A673 (cell line): Measurements from ENCODE around the gene NKD1. TPM values are rescaled to one million over a fixed set of nuclear protein-coding genes. Genes with fewer than 3 reads are reported as not detected.

Experiments used
- BruUV-seq: library from RNA; stranded (reverse); fragments of 400-500 nt; replicated peaks from 2 replicates; lab custom pipeline; 2021; lab: Mats Ljungman, UMichigan
- CTCF ChIA-PET: fragments of 300-600 bp; sonication (Branson Sonifier 250); formaldehyde crosslinking; loops from one replicate; lab custom pipeline; 2022; ENCODE audit warnings: antibody characterized with exemption; lab: Charles Lee
- POLR2A ChIA-PET: fragments of 300-600 bp; sonication (Branson Sonifier 250); formaldehyde crosslinking; loops from one replicate; lab custom pipeline; 2022; ENCODE audit warnings: antibody characterized with exemption; ENCODE audit not compliant: low non-redundant PET; lab: Charles Lee
- DNase-seq: peaks from one replicate; pipeline ENCODE4 v3.0.0-alpha.2; 2015; ENCODE audit warnings: low spot score
- H3K27ac ChIP-seq: fragments of 200-600 bp; sonication (generic); 2 replicates; pipeline ENCODE4 v1.5.1; 2016; ENCODE audit warnings: mixed run types, low read depth, mild to moderate bottlenecking, mixed read lengths, antibody characterized with exemption, low read length; ENCODE audit not compliant: poor library complexity, severe bottlenecking
- H3K27me3 ChIP-seq: fragments of 200-600 bp; sonication (generic); replicated peaks from 2 replicates; pipeline ENCODE4 v1.6.1; 2017; ENCODE audit warnings: mixed run types, low read depth, mild to moderate bottlenecking, mixed read lengths, antibody characterized with exemption, low read length; ENCODE audit not compliant: insufficient read depth, poor library complexity
- H3K36me3 ChIP-seq: fragments of 200-600 bp; sonication (generic); 2 replicates; pipeline ENCODE4 v1.6.1; 2016; ENCODE audit warnings: mixed run types, mild to moderate bottlenecking, mixed read lengths, antibody characterized with exemption, low read length; ENCODE audit not compliant: insufficient read depth, poor library complexity, severe bottlenecking
- H3K4me1 ChIP-seq: fragments of 200-600 bp; sonication (generic); 2 replicates; pipeline ENCODE4 v1.6.1; 2017; ENCODE audit warnings: mixed run types, mild to moderate bottlenecking, mixed read lengths, antibody characterized with exemption, low read length; ENCODE audit not compliant: insufficient read depth, poor library complexity, severe bottlenecking
- H3K4me3 ChIP-seq: fragments of 200-600 bp; sonication (generic); 2 replicates; pipeline ENCODE4 v1.5.1; 2016; ENCODE audit warnings: low read depth, mixed run types, mild to moderate bottlenecking, mixed read lengths, low read length; ENCODE audit not compliant: poor library complexity, severe bottlenecking
- H3K9me3 ChIP-seq: fragments of 200-600 bp; sonication (generic); 2 replicates; pipeline ENCODE4 v1.6.1; 2016; ENCODE audit warnings: mixed run types, low read depth, mild to moderate bottlenecking, mixed read lengths, antibody characterized with exemption, low read length; ENCODE audit not compliant: poor library complexity, severe bottlenecking
- CTCF ChIP-seq: fragments of 300-800, 200-600 bp; sonication (generic); conservative IDR thresholded peaks from 2 replicates; pipeline ENCODE4 v1.5.1; 2017; ENCODE audit warnings: low read depth, mild to moderate bottlenecking, antibody characterized with exemption, low read length, moderate library complexity, mixed read lengths
- EZH2 ChIP-seq: fragments of 200-600 bp; sonication (generic); IDR thresholded peaks from 2 replicates; pipeline ENCODE4 v1.6.1; 2017; ENCODE audit warnings: borderline replicate concordance, low read depth, mild to moderate bottlenecking, mixed read lengths, antibody characterized with exemption, low read length; ENCODE audit not compliant: poor library complexity, severe bottlenecking
- intact Hi-C: fragments of 100-400 bp; cut with micrococcal nuclease; formaldehyde crosslinking; loops from one replicate; pipeline ENCODE4 v1.10.0; 2022; ENCODE audit not compliant: unreplicated experiment
- total RNA-seq: library from RNA; stranded (reverse); gene quantifications from 2 replicates; pipeline ENCODE4 v1.2.3, GENCODE V29; 2021

The NKD1 gene
- total RNA-seq, 1 experiment from 2014 or later = 1.1 TPM

- BruUV-seq = no TSS peak
- POLR2A ChIA-PET = no interaction called here
- intact Hi-C loops = no loop called here
- Histone ChIP-seq H3K27ac (no peak overlapping the region), H3K4me3 (no peak overlapping the region), H3K9me3 (no peaks in the 10 kb centered on the region), H3K4me1 (no peaks in the 10 kb centered on the region), H3K36me3 (no peaks in the 10 kb centered on the region), H3K27me3 (no peaks in the 10 kb centered on the region)
- no peak for TF ChIP-seq CTCF
- TF ChIP-seq EZH2 = no peak
- DNase-seq = no peak
- CTCF ChIA-PET = no interaction called here
Observed at GRCh38 chr16:50628156-50628802, 80.1 kb downstream of the NKD1 start.

GRCh38 chr16:50629334-50629733 is 81.1 kb downstream of the NKD1 start:
- Histone ChIP-seq H3K9me3 (no peaks in the 10 kb centered on the region), H3K27me3 (no peaks in the 10 kb centered on the region), H3K4me1 (no peaks in the 10 kb centered on the region), H3K4me3 (no peak overlapping the region), H3K27ac (no peak overlapping the region), H3K36me3 (no peaks in the 10 kb centered on the region)
- TF ChIP-seq EZH2 (no peak), CTCF (no peak)
- ChIA-PET CTCF (no interaction called here), POLR2A (no interaction called here)
- intact Hi-C loops = no loop called here
- no TSS peak for BruUV-seq
- DNase-seq = no peak

- Histone ChIP-seq H3K27me3 (no peaks in the 10 kb centered on the region), H3K36me3 (no peaks in the 10 kb centered on the region), H3K9me3 (no peaks in the 10 kb centered on the region), H3K27ac (no peak overlapping the region), H3K4me1 (no peaks in the 10 kb centered on the region), H3K4me3 (no peak overlapping the region)
- intact Hi-C loops = no loop called here
- ChIA-PET POLR2A (no interaction called here), CTCF (no interaction called here)
- no TSS peak for BruUV-seq
- no peak for TF ChIP-seq CTCF
- TF ChIP-seq EZH2 = no peak
- DNase-seq = no peak
Observed at GRCh38 chr16:50630394-50631020, 82.3 kb downstream of the NKD1 start.
